GM20000 (cell line): Measurements from ENCODE around the gene MMS22L.

ENCODE experiments used
- DNase-seq: peaks from one replicate; pipeline ENCODE4 v3.0.0; 2012; ENCODE audit warnings: low spot score
- CTCF ChIP-seq: IDR thresholded peaks from 2 replicates; pipeline ENCODE4 v1.5.1; 2012; ENCODE audit warnings: mild to moderate bottlenecking, control low read depth; ENCODE audit errors: extremely low read depth, missing control alignments

MMS22L gene

GRCh38 chr6:97129106-97129505, 153.9 kb downstream of the MMS22L start:
- DNase-seq, result no peak
- TF ChIP-seq CTCF, result no peak

GRCh38 chr6:97128507-97128906, 154.5 kb downstream of the MMS22L start:
- TF ChIP-seq CTCF, result no peak
- no peak for DNase-seq

- no peak for DNase-seq
- TF ChIP-seq CTCF, result no peak
Measured at GRCh38 chr6:97123652-97124051, 159.4 kb downstream of the MMS22L start.

- DNase-seq, result no peak
- no peak for TF ChIP-seq CTCF
Measured at GRCh38 chr6:97123112-97123511, 159.9 kb downstream of the MMS22L start.

GRCh38 chr6:97120511-97120910, 162.5 kb downstream of the MMS22L start:
- no peak for TF ChIP-seq CTCF
- DNase-seq, result no peak

- TF ChIP-seq CTCF, result no peak
- no peak for DNase-seq
Measured at GRCh38 chr6:97114645-97115044, 168.4 kb downstream of the MMS22L start.

GRCh38 chr6:97113170-97113569, 169.8 kb downstream of the MMS22L start:
- TF ChIP-seq CTCF, result no peak
- no peak for DNase-seq
